Neural cell (in vitro differentiated cells): ENCODE results near the gene HUS1. TPM values are rescaled to one million over a fixed set of nuclear protein-coding genes. Genes with fewer than 3 reads are reported as not detected.

ENCODE experiments used
- H2AFZ ChIP-seq: fragments of 200-600, 300-800 bp; sonication (generic), shearing (Covaris generic); 2 replicates; pipeline ENCODE4 v1.6.0; 2014; ENCODE audit warnings: low read depth, mild to moderate bottlenecking, antibody characterized with exemption, low read length, moderate library complexity
- H3F3A ChIP-seq: fragments of 200-600 bp; shearing (Covaris generic); 2 replicates; pipeline ENCODE4 v1.6.1; 2016; ENCODE audit warnings: mild to moderate bottlenecking, moderate library complexity, mixed read lengths, antibody characterized with exemption, low read length; ENCODE audit not compliant: insufficient read depth, poor library complexity, severe bottlenecking
- H3K27ac ChIP-seq: fragments of 200-600, 300-800 bp; sonication (generic), shearing (Covaris generic); 2 replicates; pipeline ENCODE4 v1.5.1; 2014; ENCODE audit warnings: mild to moderate bottlenecking, low read length, moderate library complexity
- H3K27me3 ChIP-seq: fragments of 300-800, 200-600 bp; sonication (generic), shearing (Covaris generic); 2 replicates; pipeline ENCODE4 v1.6.0; 2014; ENCODE audit warnings: mild to moderate bottlenecking, low read depth, low read length, moderate library complexity; ENCODE audit not compliant: insufficient read depth
- H3K36me3 ChIP-seq: fragments of 300-800, 200-600 bp; sonication (generic), shearing (Covaris generic); 2 replicates; pipeline ENCODE4 v1.5.1; 2014; ENCODE audit warnings: mild to moderate bottlenecking, antibody characterized with exemption, low read length, moderate library complexity; ENCODE audit not compliant: insufficient read depth
- H3K4me2 ChIP-seq: fragments of 300-800, 200-600 bp; sonication (generic), shearing (Covaris generic); 2 replicates; pipeline ENCODE4 v1.6.0; 2014; ENCODE audit warnings: mild to moderate bottlenecking, low read length
- H3K4me3 ChIP-seq: fragments of 300-800, 200-600 bp; sonication (generic), shearing (Covaris generic); 2 replicates; pipeline ENCODE4 v1.5.1; 2014; ENCODE audit warnings: mild to moderate bottlenecking, low read length, moderate library complexity
- H3K79me2 ChIP-seq: fragments of 200-600 bp; shearing (Covaris generic); replicated peaks from 2 replicates; pipeline ENCODE4 v1.6.0; 2014; ENCODE audit warnings: mild to moderate bottlenecking, low read length, moderate library complexity; ENCODE audit not compliant: insufficient read depth
- H3K9ac ChIP-seq: fragments of 300-800, 200-600 bp; sonication (generic), shearing (Covaris generic); 2 replicates; pipeline ENCODE4 v1.6.1; 2016; ENCODE audit warnings: mild to moderate bottlenecking, low read length, mixed read lengths
- H3K9me2 ChIP-seq: fragments of 200-600 bp; shearing (Covaris generic); 2 replicates; pipeline ENCODE4 v1.6.1; 2016; ENCODE audit warnings: mild to moderate bottlenecking, low read length, mixed read lengths; ENCODE audit not compliant: insufficient read depth
- H3K9me3 ChIP-seq: fragments of 200-600, 300-800 bp; sonication (generic), shearing (Covaris generic); 2 replicates; pipeline ENCODE4 v1.6.1; 2016; ENCODE audit warnings: mild to moderate bottlenecking, mixed run types, low read length, moderate library complexity, mixed read lengths
- H4K20me1 ChIP-seq: fragments of 200-600 bp; shearing (Covaris generic); 2 replicates; pipeline ENCODE4 v1.6.1; 2016; ENCODE audit warnings: mild to moderate bottlenecking, mixed run types; ENCODE audit not compliant: insufficient read depth
- EP300 ChIP-seq: fragments of 450-650 bp; conservative IDR thresholded peaks from 2 replicates; pipeline ENCODE4 v1.6.1; 2014; ENCODE audit warnings: antibody characterized with exemption, mild to moderate bottlenecking, moderate library complexity; ENCODE audit not compliant: poor library complexity, severe bottlenecking
- EZH2 ChIP-seq: fragments of 200-600, 300-800 bp; shearing (Covaris generic), sonication (generic); IDR thresholded peaks from 2 replicates; pipeline ENCODE4 v1.6.1; 2014; ENCODE audit warnings: antibody characterized with exemption, low read length, borderline replicate concordance, mild to moderate bottlenecking; ENCODE audit not compliant: insufficient read depth, poor library complexity, severe bottlenecking
- MXI1 ChIP-seq: fragments of 450-650 bp; conservative IDR thresholded peaks from 2 replicates; pipeline ENCODE4 v1.6.1; 2014; ENCODE audit warnings: antibody characterized with exemption, mild to moderate bottlenecking; ENCODE audit not compliant: poor library complexity, severe bottlenecking
- POLR2AphosphoS5 ChIP-seq: IDR thresholded peaks from 2 replicates; pipeline ENCODE4 v1.6.1; 2012
- RAD21 ChIP-seq: fragments of 450-650 bp; conservative IDR thresholded peaks from 2 replicates; pipeline ENCODE4 v1.6.1; 2014; ENCODE audit warnings: antibody characterized with exemption, mild to moderate bottlenecking, moderate library complexity
- SMC3 ChIP-seq: fragments of 450-650 bp; conservative IDR thresholded peaks from 2 replicates; pipeline ENCODE4 v1.6.1; 2014; ENCODE audit warnings: antibody characterized with exemption, mild to moderate bottlenecking, moderate library complexity; ENCODE audit not compliant: poor library complexity
- TAF1 ChIP-seq: IDR thresholded peaks from 2 replicates; pipeline ENCODE4 v1.6.1; 2012; ENCODE audit warnings: low read depth
- polyA plus RNA-seq: library from polyadenylated mRNA; depleted of rRNA; stranded (reverse); fragments of >200 nt; gene quantifications from 2 replicates; pipeline ENCODE4 v1.2.3, GENCODE V29; 2014
- TF ChIP-seq, protein P1 (sequence below): fragments of 450-650 bp; IDR thresholded peaks from 2 replicates; pipeline ENCODE4 v1.5.1; 2014; ENCODE audit warnings: antibody characterized with exemption, mild to moderate bottlenecking, moderate library complexity; ENCODE audit not compliant: poor library complexity, severe bottlenecking
- TF ChIP-seq, protein P2 (sequence below): IDR thresholded peaks from 2 replicates; pipeline ENCODE4 v1.6.1; 2012; ENCODE audit warnings: borderline replicate concordance

Gene HUS1
- polyA plus RNA-seq, 1 donor from 2014 or later: 17.4 TPM

DNA sequence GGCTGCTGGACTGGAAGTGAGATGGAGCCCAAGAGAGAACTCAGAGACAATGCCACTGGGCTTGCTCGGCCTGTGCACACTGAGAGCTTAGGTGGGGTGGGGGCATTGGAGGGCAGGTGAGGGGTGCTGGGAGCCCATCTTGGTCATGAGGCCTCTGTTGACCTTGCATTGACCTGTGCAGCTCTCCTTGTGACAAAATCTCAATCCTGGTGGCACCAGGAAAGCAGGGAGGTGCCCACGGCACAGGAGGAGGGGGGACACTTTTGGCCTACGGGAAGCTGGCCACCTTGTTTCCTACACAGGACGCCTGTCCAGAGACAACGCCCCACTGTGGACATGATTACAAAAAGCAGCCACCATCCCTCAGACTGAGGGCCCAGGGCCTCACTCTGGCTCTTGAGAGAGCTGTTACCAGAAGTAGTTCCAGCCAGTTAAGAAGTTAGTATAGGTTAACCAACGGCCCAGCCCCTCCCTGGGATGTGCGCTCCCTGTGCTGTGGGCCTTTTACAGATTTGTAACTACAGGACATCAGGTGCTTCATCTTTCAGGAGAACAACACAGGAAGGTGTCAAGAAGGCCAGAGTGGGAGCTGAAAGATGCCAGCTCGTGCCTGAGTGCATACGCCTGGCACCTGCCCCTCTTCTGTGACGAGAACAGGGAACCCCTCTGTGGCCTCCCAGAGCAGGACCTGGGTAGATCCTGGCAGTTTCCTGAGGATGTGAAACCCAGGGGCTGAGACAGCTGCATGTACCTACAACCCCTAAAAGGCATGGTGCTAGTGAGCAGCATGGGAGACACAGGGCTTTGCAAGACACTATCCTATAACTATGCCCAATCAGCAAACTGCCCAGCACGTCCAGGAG, 41.5 kb downstream of the HUS1 start:
- Histone ChIP-seq H3K36me3 (no peaks in the 10 kb centered on the region), H3K9me2 (no peaks in the 10 kb centered on the region), H3K27ac (no peak overlapping the region), H3K9me3 (no peaks in the 10 kb centered on the region), H4K20me1 (no peaks in the 10 kb centered on the region), H3K27me3 (no peaks in the 10 kb centered on the region), H3K4me2 (no peak overlapping the region), H3K4me3 (no peak overlapping the region), H2AFZ (no peak overlapping the region), H3K9ac (no peak overlapping the region), H3K79me2 (no peaks in the 10 kb centered on the region), H3F3A (no peaks in the 10 kb centered on the region)
- TF ChIP-seq, protein P1, sequence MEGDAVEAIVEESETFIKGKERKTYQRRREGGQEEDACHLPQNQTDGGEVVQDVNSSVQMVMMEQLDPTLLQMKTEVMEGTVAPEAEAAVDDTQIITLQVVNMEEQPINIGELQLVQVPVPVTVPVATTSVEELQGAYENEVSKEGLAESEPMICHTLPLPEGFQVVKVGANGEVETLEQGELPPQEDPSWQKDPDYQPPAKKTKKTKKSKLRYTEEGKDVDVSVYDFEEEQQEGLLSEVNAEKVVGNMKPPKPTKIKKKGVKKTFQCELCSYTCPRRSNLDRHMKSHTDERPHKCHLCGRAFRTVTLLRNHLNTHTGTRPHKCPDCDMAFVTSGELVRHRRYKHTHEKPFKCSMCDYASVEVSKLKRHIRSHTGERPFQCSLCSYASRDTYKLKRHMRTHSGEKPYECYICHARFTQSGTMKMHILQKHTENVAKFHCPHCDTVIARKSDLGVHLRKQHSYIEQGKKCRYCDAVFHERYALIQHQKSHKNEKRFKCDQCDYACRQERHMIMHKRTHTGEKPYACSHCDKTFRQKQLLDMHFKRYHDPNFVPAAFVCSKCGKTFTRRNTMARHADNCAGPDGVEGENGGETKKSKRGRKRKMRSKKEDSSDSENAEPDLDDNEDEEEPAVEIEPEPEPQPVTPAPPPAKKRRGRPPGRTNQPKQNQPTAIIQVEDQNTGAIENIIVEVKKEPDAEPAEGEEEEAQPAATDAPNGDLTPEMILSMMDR: no peak
- TF ChIP-seq RAD21 (no peak), MXI1 (no peak), TAF1 (no peak), SMC3 (no peak), EP300 (no peak), POLR2AphosphoS5 (no peak)

DNA sequence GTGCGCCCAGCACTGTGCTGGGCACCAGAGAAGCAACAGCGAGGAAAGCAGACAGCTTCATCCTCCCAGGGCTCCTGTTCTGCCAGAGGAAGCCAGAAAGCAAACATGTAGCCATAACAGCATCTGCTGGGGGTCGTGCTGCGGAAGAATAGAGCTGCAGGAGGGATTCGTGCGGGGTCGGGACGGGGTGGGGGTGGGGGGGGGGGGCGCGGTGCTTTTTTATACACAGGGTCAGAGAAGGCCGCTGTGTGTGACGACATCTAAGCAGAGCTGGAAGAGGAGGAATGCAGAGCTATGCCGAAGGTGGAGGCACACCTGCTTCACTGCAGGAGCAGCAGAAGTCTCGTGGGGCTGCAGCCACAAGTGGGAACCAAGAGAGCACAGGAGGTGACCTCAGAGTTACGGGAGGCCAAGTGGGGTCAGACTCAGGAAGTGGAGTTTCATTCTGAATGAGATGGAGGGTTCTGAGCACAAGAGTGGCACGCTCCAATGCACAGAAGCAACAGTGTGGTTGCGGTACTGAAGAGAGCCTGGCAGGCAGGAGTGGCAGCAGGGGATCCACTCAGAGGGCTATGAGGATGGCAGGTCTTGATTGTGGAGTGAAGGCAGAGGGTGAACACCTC, 42.2 kb downstream of the HUS1 start:
- TF ChIP-seq POLR2AphosphoS5 (no peak), SMC3 (no peak), EP300 (no peak)
- TF ChIP-seq, protein P1: no peak
- H4K20me1 ChIP-seq: no peaks in the 10 kb centered on the region
- H3F3A ChIP-seq: no peaks in the 10 kb centered on the region
- H3K27me3 ChIP-seq: no peaks in the 10 kb centered on the region
- no peak overlapping the region for H3K9ac ChIP-seq
- no peaks in the 10 kb centered on the region for H3K9me3 ChIP-seq
- no peak overlapping the region for H3K27ac ChIP-seq
- H3K9me2 ChIP-seq: no peaks in the 10 kb centered on the region
- no peak overlapping the region for H3K4me2 ChIP-seq
- no peaks in the 10 kb centered on the region for H3K79me2 ChIP-seq
- no peak overlapping the region for H2AFZ ChIP-seq
- H3K4me3 ChIP-seq: no peak overlapping the region
- no peaks in the 10 kb centered on the region for H3K36me3 ChIP-seq

DNA sequence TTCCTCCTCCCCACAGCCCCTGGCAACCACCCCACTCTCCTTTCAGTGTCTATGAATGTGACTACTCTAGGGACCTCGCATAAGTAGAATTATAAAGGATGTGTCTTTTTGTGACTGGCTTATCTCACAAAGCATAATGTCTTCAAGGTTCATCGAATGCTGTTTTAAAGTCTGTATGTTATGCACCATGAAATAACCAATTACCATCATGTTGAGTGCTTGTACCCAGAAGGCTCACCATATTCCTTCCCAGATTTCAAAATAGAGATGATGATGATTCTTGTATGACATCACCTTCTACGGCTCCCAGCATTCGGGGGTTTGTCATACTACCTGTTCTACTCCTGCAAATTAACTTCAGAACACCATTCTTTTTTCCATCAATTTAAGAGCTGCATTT, 43.1 kb downstream of the HUS1 start:
- Histone ChIP-seq H3K27ac (no peak overlapping the region), H3K9ac (no peak overlapping the region), H3K27me3 (no peaks in the 10 kb centered on the region), H3K9me2 (no peaks in the 10 kb centered on the region), H3K79me2 (no peaks in the 10 kb centered on the region), H3K4me3 (no peak overlapping the region), H3F3A (no peaks in the 10 kb centered on the region), H3K9me3 (no peaks in the 10 kb centered on the region), H3K4me2 (no peak overlapping the region), H3K36me3 (no peaks in the 10 kb centered on the region), H2AFZ (no peak overlapping the region), H4K20me1 (no peaks in the 10 kb centered on the region)
- TF ChIP-seq, protein P2, sequence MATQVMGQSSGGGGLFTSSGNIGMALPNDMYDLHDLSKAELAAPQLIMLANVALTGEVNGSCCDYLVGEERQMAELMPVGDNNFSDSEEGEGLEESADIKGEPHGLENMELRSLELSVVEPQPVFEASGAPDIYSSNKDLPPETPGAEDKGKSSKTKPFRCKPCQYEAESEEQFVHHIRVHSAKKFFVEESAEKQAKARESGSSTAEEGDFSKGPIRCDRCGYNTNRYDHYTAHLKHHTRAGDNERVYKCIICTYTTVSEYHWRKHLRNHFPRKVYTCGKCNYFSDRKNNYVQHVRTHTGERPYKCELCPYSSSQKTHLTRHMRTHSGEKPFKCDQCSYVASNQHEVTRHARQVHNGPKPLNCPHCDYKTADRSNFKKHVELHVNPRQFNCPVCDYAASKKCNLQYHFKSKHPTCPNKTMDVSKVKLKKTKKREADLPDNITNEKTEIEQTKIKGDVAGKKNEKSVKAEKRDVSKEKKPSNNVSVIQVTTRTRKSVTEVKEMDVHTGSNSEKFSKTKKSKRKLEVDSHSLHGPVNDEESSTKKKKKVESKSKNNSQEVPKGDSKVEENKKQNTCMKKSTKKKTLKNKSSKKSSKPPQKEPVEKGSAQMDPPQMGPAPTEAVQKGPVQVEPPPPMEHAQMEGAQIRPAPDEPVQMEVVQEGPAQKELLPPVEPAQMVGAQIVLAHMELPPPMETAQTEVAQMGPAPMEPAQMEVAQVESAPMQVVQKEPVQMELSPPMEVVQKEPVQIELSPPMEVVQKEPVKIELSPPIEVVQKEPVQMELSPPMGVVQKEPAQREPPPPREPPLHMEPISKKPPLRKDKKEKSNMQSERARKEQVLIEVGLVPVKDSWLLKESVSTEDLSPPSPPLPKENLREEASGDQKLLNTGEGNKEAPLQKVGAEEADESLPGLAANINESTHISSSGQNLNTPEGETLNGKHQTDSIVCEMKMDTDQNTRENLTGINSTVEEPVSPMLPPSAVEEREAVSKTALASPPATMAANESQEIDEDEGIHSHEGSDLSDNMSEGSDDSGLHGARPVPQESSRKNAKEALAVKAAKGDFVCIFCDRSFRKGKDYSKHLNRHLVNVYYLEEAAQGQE: no peak
- no peak for TF ChIP-seq MXI1
- TF ChIP-seq EP300: no peak
- TF ChIP-seq, protein P1: no peak
- TF ChIP-seq POLR2AphosphoS5: no peak
- no peak for TF ChIP-seq RAD21
- no peak for TF ChIP-seq EZH2
- TF ChIP-seq TAF1: no peak
- no peak for TF ChIP-seq SMC3
